GM18951 (cell line): Measurements from ENCODE around the gene NT5DC2.

Experiments used
- POLR2A ChIP-seq: IDR thresholded peaks from 4 replicates; pipeline ENCODE4 v1.6.1; 2011; ENCODE audit warnings: mild to moderate bottlenecking; ENCODE audit not compliant: insufficient read length, insufficient read depth; ENCODE audit errors: extremely low read depth
- in situ Hi-C: fragments of 300-500 bp; cut with MboI; formaldehyde crosslinking; loops from one replicate; pipeline ENCODE4 v1.12.0; 2022; ENCODE audit warnings: low sequenced_read_pairs, mixed read lengths, inconsistent platforms; ENCODE audit not compliant: unreplicated experiment

The NT5DC2 gene

GRCh38 chr3:52524752-52525679 lies 8.6 kb downstream of the NT5DC2 start:
- in situ Hi-C loops = no loop called here
- TF ChIP-seq POLR2A = no peak

GRCh38 chr3:52524258-52524751 lies 9.4 kb downstream of the NT5DC2 start:
- in situ Hi-C loops = no loop called here
- TF ChIP-seq POLR2A = no peak

- in situ Hi-C loops = no loop called here
- TF ChIP-seq POLR2A = no peak
Measured at GRCh38 chr3:52523386-52524257, 10.0 kb downstream of the NT5DC2 start.

- no peak for TF ChIP-seq POLR2A
- in situ Hi-C loops = no loop called here
Measured at GRCh38 chr3:52522651-52523251, 10.9 kb downstream of the NT5DC2 start.

GRCh38 chr3:52521881-52522650 lies 11.6 kb downstream of the NT5DC2 start:
- in situ Hi-C loops = no loop called here
- TF ChIP-seq POLR2A = no peak

GRCh38 chr3:52521488-52521824 lies 12.2 kb downstream of the NT5DC2 start:
- in situ Hi-C loops = no loop called here
- no peak for TF ChIP-seq POLR2A

- no peak for TF ChIP-seq POLR2A
- in situ Hi-C loops = no loop called here
Measured at GRCh38 chr3:52520716-52521487, 12.8 kb downstream of the NT5DC2 start.

- in situ Hi-C loops = no loop called here
- no peak for TF ChIP-seq POLR2A
Measured at GRCh38 chr3:52520141-52520667, 13.5 kb downstream of the NT5DC2 start.

GRCh38 chr3:52519445-52520140 lies 14.1 kb downstream of the NT5DC2 start:
- no peak for TF ChIP-seq POLR2A
- in situ Hi-C loops = no loop called here

GRCh38 chr3:52518723-52519444 lies 14.8 kb downstream of the NT5DC2 start:
- no peak for TF ChIP-seq POLR2A
- in situ Hi-C loops = no loop called here
